Measurements from ENCODE around the gene EIF3I.

DNA sequence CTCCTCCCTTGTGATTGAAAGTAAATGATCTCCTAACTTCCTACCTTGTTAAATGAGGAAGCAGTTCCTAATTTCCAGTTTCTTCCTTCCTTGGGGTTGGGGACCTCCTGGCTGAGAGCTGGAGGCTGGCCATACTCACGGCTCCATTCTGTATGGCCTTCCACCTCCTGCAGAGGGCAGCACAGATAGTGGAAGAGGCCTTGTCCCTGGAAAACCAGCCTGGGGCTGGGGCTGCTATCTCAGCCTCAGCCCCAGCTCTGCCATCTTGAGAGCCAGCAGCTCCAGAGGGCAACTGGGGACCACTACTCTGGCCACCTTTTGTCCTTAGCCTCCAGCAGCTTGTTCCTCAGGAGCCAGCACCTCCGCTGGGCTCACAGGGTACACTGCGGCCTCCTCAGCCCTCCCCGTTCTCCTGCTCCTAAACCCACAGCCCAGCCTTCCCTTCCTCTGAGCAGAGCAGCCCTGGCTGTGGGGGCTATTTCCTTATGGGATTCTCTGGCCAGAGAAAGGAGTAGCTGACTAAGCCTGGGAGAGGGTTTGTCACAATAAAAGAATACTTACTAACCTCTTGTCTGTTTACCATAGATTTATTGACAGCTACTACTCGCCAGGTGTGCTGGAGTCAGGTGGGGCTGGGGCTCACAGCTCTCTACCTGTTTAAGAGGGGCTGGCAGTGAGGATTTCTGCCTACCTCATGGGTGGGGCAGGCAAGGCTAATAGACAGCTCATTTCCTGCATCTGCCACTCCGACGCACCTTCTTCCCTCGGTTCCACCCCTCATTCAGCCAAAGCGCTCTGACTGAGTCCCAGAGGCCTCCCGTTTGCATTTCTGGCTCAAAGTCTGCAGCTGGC, 6.4 kb upstream of the EIF3I start:
- TF ChIP-seq EZH2 (IDR thresholded peaks at IDR 0.05) (no peak), POLR2AphosphoS5 (IDR thresholded peaks at IDR 0.05; ENCODE audit: borderline replicate concordance, low read depth, low read length) (no peak), FOXP2 (optimal IDR thresholded peaks at IDR 0.05; ENCODE audit: control extremely low read depth, extremely low read length, insufficient read depth) (no peak)
